HepG2 (cell line): Measurements from ENCODE around the gene NHERF2. TPM values are rescaled to one million over a fixed set of nuclear protein-coding genes. Genes with fewer than 3 reads are reported as not detected.

Experiments
- ATAC-seq: fragments of 200-7000 bp; cut with Tn5 transposase; 3 replicates; pipeline ENCODE4 v1.9.1; 2020; ENCODE audit warnings: mild to moderate bottlenecking, moderate library complexity
- BruUV-seq: library from RNA; stranded (reverse); fragments of 400-500 nt; replicated peaks from 2 replicates; lab custom pipeline; 2021; lab: Mats Ljungman, UMichigan
- CTCF ChIA-PET: fragments of 300-600 bp; formaldehyde crosslinking; extraction: SDS; loops from one replicate; lab custom pipeline; 2021; ENCODE audit warnings: low total read pairs, inconsistent platforms, low intra/inter-chr PET ratio; lab: Yijun Ruan, JAX
- POLR2A ChIA-PET: fragments of 350-600 bp; sonication (Branson Sonifier 250); formaldehyde crosslinking; loops from one replicate; lab custom pipeline; 2020; ENCODE audit warnings: antibody characterized with exemption, inconsistent platforms; lab: Yijun Ruan, JAX
- DNase-seq: peaks from one replicate; pipeline ENCODE4 v3.0.0-alpha.2; 2015; ENCODE audit warnings: low spot score
- FAIRE-seq: peaks from 3 replicates; lab custom pipeline; 2011; peaks lifted over from hg19 to GRCh38; lab: Jason Lieb, UNC
- H2AFZ ChIP-seq: one replicate; pipeline ENCODE4 v1.6.1; 2011; ENCODE audit warnings: low read length, inconsistent platforms
- H3K27ac ChIP-seq: fragments of 300-600 bp; 3 replicates; pipeline ENCODE4 v1.8.0; 2011; ENCODE audit warnings: mixed run types, mild to moderate bottlenecking, mixed read lengths, low read length, inconsistent platforms; ENCODE audit not compliant: insufficient read depth; ENCODE audit errors: extremely low read length
- H3K27me3 ChIP-seq, 2 experiments: fragments of 200-600 bp in 1 of 2; 2 replicates in 1 of 2; 3 replicates in 1 of 2; pipeline versions ENCODE4 v1.6.0 to v1.8.0; 2011; ENCODE audit warnings: low read length in 2 of 2, mild to moderate bottlenecking in 2 of 2, moderate library complexity in 2 of 2, inconsistent platforms in 1 of 2; ENCODE audit not compliant: insufficient read depth in 2 of 2, control insufficient read depth in 1 of 2
- H3K36me3 ChIP-seq, 2 experiments: fragments of 200-600 bp in 1 of 2; replicated peaks in 1 of 2; 2 replicates in 1 of 2; 3 replicates in 1 of 2; pipeline versions ENCODE4 v1.5.1 to v1.8.0; 2011; ENCODE audit warnings: low read length in 2 of 2, inconsistent platforms in 1 of 2; ENCODE audit not compliant: insufficient read depth in 2 of 2, control insufficient read depth in 1 of 2
- H3K4me1 ChIP-seq: 2 replicates; pipeline ENCODE4 v1.5.1; 2012; ENCODE audit warnings: low read length, inconsistent platforms; ENCODE audit not compliant: insufficient read depth
- H3K4me2 ChIP-seq: 2 replicates; pipeline ENCODE4 v1.6.0; 2011; ENCODE audit warnings: low read depth, low read length, inconsistent platforms
- H3K4me3 ChIP-seq, 3 experiments: fragments of 200-600 bp in 1 of 3; sonication (generic), shearing (Covaris generic) in 1 of 3; replicated peaks in 1 of 3; 2 replicates each; pipeline ENCODE4 v1.5.1; 2011 to 2016; ENCODE audit warnings: low read length in 3 of 3, inconsistent platforms in 2 of 3, low read depth in 2 of 3, mild to moderate bottlenecking in 2 of 3, control low read depth in 1 of 3, mixed read lengths in 1 of 3; ENCODE audit not compliant: insufficient read depth in 1 of 3
- H3K79me2 ChIP-seq: one replicate; pipeline ENCODE4 v1.6.1; 2011; ENCODE audit warnings: low read length, inconsistent platforms; ENCODE audit not compliant: insufficient read depth
- H3K9ac ChIP-seq: 2 replicates; pipeline ENCODE4 v1.6.0; 2011; ENCODE audit warnings: mild to moderate bottlenecking, low read depth, low read length, inconsistent platforms; ENCODE audit not compliant: insufficient read depth
- H3K9me3 ChIP-seq: 2 replicates; pipeline ENCODE4 v1.5.1; 2012; ENCODE audit warnings: mild to moderate bottlenecking, low read length
- H4K20me1 ChIP-seq: 2 replicates; pipeline ENCODE4 v1.6.0; 2011; ENCODE audit warnings: inconsistent platforms, mild to moderate bottlenecking, low read length, moderate library complexity; ENCODE audit not compliant: insufficient read depth
- AGO2 ChIP-seq: fragments of 200-400 bp; formaldehyde crosslinking; optimal IDR thresholded peaks from 2 replicates; pipeline ENCODE3; 2017; ENCODE audit warnings: mild to moderate bottlenecking, low read depth, low read length, moderate library complexity
- ARID2 ChIP-seq: sonication (generic); formaldehyde crosslinking; IDR thresholded peaks from 2 replicates; pipeline ENCODE4 v1.8.1; 2022; ENCODE audit warnings: mild to moderate bottlenecking, missing genetic modification reagents, borderline replicate concordance
- RBFOX2 ChIP-seq: fragments of 200-400 bp; formaldehyde crosslinking; IDR thresholded peaks from 2 replicates; pipeline ENCODE4 v1.6.1; 2017; ENCODE audit warnings: low read depth, mild to moderate bottlenecking, low read length
- SRSF1 ChIP-seq: fragments of 200-400 bp; formaldehyde crosslinking; optimal IDR thresholded peaks from 2 replicates; pipeline ENCODE3; 2017; ENCODE audit warnings: mild to moderate bottlenecking, low read depth, low read length, moderate library complexity
- TAF1 ChIP-seq: sonication (generic); formaldehyde crosslinking; IDR thresholded peaks from 2 replicates; pipeline ENCODE4 v1.4.0; 2020; ENCODE audit warnings: missing genetic modification reagents
- XRCC5 ChIP-seq: fragments of 200-400 bp; formaldehyde crosslinking; optimal IDR thresholded peaks from 2 replicates; pipeline ENCODE3; 2017; ENCODE audit warnings: mild to moderate bottlenecking, low read length
- ZFP1 ChIP-seq: IDR thresholded peaks from 2 replicates; pipeline ENCODE4 v1.6.1; 2016
- ZNF546 ChIP-seq: sonication (generic); formaldehyde crosslinking; conservative IDR thresholded peaks from 2 replicates; pipeline ENCODE4 v1.8.1; 2023; ENCODE audit warnings: mild to moderate bottlenecking, missing genetic modification reagents
- WGBS: methylation state at CpG from one replicate; pipeline ENCODE4 v1.1.6; 2017; ENCODE audit warnings: low lambda C conversion rate; 5-methylcytosine and 5-hydroxymethylcytosine counted together
- in situ Hi-C: cut with HindIII; loops from 2 replicates; pipeline ENCODE4 v1.10.0; 2017; ENCODE audit warnings: low pct_unique_long_range_greater_than_20kb; ENCODE audit not compliant: extremely low pct_ligation_motif_present
- intact Hi-C: fragments of 100-400 bp; cut with micrococcal nuclease; formaldehyde crosslinking; loops from one replicate; pipeline ENCODE4 v1.10.0; 2022; ENCODE audit not compliant: unreplicated experiment
- polyA plus RNA-seq, 8 experiments: library from polyadenylated mRNA; depleted of rRNA in 3 of 8; stranded (reverse) in 7 of 8; unstranded in 1 of 8; fragments of >200 nt; fragmentation: Illumina TruSeq in 4 of 8; extraction: Trizol in 4 of 8; gene quantifications; 2 replicates each; pipeline versions ENCODE4 v1.2.1 to v1.2.3, GENCODE V29; 2011 to 2016; ENCODE audit warnings: low read depth in 4 of 8, missing spikeins in 1 of 8, mixed read lengths in 1 of 8; ENCODE audit not compliant: insufficient read depth in 1 of 8
- total RNA-seq, 5 experiments: library from RNA; depleted of rRNA; stranded (reverse); fragments of >200 nt; fragmentation: Illumina TruSeq; extraction: Trizol; gene quantifications; 2 replicates each; pipeline ENCODE4 v1.2.3, GENCODE V29; 2016; ENCODE audit warnings: low read depth in 1 of 5
- TF ChIP-seq, protein P1 (sequence below): sonication (generic); formaldehyde crosslinking; IDR thresholded peaks from 2 replicates; pipeline ENCODE4 v1.5.1; 2020; ENCODE audit warnings: mild to moderate bottlenecking, missing genetic modification reagents, moderate library complexity
- TF ChIP-seq, protein P2 (sequence below): sonication (generic); formaldehyde crosslinking; IDR thresholded peaks from 2 replicates; pipeline ENCODE4 v1.4.0; 2020; ENCODE audit warnings: missing genetic modification reagents

NHERF2 gene
- total and polyA plus RNA-seq, 2 of the 13 experiments (the other 11 are each of a cell fraction or from before 2014, with no cell fraction given) = 23.7 to 39.3 TPM

DNA sequence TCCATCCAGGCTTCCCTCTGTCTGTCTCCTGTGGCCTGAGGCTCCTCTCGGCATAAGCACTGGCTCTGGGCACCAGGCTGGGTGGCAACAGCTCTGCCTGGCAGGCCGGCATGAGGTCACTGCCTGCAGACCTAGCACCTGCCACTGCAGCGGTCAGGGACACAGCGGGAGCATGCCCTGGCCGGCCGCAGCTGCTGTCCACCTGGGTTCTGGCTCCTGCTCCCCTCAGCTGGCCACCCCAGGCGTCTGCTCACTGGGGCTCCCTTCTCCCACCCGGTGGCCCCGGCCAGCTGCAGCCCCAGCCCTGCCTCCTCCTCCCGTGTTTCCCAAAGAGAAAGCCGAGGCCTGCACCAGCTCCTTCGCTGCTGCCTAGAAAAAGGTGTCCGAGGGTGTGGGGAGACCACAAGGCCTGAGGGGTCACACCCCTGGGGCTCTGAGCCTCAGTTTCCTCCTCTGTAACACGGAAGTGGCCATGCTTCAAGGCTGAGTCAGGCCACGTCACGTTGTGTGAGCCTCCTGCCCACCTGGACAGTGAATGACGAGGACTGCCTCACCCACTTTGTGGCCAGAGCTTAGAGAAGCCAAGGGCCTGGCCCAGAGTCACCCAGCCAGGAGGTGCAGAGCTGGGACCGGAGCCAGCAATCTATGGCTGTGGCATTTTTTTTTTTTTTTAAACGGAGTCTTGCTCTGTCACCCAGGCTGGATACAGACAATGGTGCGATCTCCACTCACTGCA is 14.3 kb downstream of the NHERF2 start (continued):
- TF ChIP-seq ARID2 (CRISPR knock-in tag) (no peak), SRSF1 (no peak), TAF1 (no peak), ZNF546 (no peak)
- TF ChIP-seq, protein P1, sequence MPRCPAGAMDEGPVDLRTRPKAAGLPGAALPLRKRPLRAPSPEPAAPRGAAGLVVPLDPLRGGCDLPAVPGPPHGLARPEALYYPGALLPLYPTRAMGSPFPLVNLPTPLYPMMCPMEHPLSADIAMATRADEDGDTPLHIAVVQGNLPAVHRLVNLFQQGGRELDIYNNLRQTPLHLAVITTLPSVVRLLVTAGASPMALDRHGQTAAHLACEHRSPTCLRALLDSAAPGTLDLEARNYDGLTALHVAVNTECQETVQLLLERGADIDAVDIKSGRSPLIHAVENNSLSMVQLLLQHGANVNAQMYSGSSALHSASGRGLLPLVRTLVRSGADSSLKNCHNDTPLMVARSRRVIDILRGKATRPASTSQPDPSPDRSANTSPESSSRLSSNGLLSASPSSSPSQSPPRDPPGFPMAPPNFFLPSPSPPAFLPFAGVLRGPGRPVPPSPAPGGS = no peak

DNA sequence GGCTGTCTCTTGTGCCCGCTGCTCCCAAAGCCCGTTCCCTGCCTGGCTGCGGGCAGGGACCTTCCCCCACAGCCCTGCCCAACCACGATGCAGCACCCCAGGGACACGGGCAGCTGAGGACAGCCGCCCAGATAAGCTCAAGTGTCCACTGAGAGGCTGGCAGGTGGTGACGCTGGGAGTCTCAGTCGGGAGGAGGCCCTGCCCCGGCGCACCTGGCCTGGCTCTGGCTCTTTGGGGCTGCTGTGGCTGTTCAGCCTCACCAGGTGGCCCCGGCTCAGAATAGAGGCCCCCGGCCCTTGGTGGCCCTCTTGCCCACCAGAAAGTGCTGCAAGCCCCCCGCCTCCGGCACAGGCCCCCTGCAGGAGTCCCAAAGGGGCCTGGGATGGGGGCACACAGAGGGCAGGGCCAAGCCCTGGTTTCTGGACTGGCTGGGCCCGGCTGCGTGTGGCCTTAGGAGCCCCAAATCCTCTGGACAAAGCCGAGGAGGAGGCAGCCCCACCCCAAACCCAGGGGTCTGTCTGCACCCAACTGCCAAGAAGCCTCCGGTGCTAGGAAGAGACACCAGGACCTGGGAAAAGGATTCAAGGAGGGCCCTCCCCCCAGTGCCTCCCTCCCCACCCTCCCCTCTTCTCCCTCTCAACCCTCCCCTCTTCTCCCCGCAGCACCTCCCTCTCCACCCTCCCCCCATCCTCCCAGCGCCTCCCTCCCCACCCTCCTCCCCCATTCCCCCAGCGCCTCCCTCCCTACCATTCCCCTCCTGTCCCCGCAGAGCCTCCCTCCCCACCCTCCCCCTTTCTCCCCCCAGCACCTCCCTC is 15.7 kb downstream of the NHERF2 start:
- ATAC-seq = no peak
- intact Hi-C loops = no loop called here

More for the DNA sequence above, 15.7 kb downstream of the NHERF2 start:
- no peak overlapping the region for H3K4me3 ChIP-seq
- no peak overlapping the region for H2AFZ ChIP-seq
- no peak overlapping the region for H3K27ac ChIP-seq
- POLR2A ChIA-PET = no interaction called here
- H3K4me2 ChIP-seq = no peak overlapping the region
- TF ChIP-seq XRCC5 = no peak
- no peak for TF ChIP-seq ZFP1 (CRISPR knock-in tag)
- peak; percentile 43; the same call in 1 of the 2 replicates for TF ChIP-seq RBFOX2
- TF ChIP-seq AGO2 = peak; percentile 73
- TF ChIP-seq, protein P2, sequence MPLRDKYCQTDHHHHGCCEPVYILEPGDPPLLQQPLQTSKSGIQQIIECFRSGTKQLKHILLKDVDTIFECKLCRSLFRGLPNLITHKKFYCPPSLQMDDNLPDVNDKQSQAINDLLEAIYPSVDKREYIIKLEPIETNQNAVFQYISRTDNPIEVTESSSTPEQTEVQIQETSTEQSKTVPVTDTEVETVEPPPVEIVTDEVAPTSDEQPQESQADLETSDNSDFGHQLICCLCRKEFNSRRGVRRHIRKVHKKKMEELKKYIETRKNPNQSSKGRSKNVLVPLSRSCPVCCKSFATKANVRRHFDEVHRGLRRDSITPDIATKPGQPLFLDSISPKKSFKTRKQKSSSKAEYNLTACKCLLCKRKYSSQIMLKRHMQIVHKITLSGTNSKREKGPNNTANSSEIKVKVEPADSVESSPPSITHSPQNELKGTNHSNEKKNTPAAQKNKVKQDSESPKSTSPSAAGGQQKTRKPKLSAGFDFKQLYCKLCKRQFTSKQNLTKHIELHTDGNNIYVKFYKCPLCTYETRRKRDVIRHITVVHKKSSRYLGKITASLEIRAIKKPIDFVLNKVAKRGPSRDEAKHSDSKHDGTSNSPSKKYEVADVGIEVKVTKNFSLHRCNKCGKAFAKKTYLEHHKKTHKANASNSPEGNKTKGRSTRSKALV (CRISPR knock-in tag) = no peak
- peaks cover 63% of the 10 kb centered on the region for H3K4me1 ChIP-seq
- no peak for DNase-seq
- BruUV-seq = no TSS peak
- no peak overlapping the region for H3K9ac ChIP-seq
- in situ Hi-C loops = no loop called here
- H3K36me3 ChIP-seq = peaks cover under 1 to 1% of the 10 kb centered on the region in 2 experiments; a peak in 4 of 5 replicates
- no peaks in the 10 kb centered on the region for H4K20me1 ChIP-seq
- FAIRE-seq = no peak
- peaks cover 11% of the 10 kb centered on the region for H3K79me2 ChIP-seq
- no peaks in the 10 kb centered on the region for H3K9me3 ChIP-seq
- no peaks in the 10 kb centered on the region; a peak in 1 of 5 replicates for H3K27me3 ChIP-seq
- WGBS = 92% methylated on average over 11 of the region's 22 CpGs
- CTCF ChIA-PET = no interaction called here
